ENCODE measurements around the gene TNFAIP3. TPM values are rescaled to one million over a fixed set of nuclear protein-coding genes. Genes with fewer than 3 reads are reported as not detected.

TNFAIP3 gene
- total RNA-seq, 2 donors from 2014 or later = 21.9 to 26.3 TPM

GRCh38 chr6:137861550-137862337 lies 5.3 kb upstream of the TNFAIP3 start:
- H3K9me3 ChIP-seq = no peaks in the 10 kb centered on the region
- H3K36me3 ChIP-seq = no peaks in the 10 kb centered on the region
- no peaks in the 10 kb centered on the region for H3K27me3 ChIP-seq (replicated peaks; ENCODE audit: insufficient read depth)
- peaks cover 4 to 11% of the 10 kb centered on the region in 2 donors for H3K4me1 ChIP-seq (ENCODE audit: control insufficient read depth in 1 of 2, low read depth in 2 of 2)
- H3K4me3 ChIP-seq = no peak overlapping the region
- no peak overlapping the region for H3K27ac ChIP-seq
- DNase-seq (ENCODE audit: low spot score) (no peak), ATAC-seq (ENCODE audit: insufficient number of reproducible peaks, low FRiP score, low read depth) (no peak)
- TF ChIP-seq CTCF (IDR thresholded peaks at IDR 0.05) = no peak

GRCh38 chr6:137862419-137863090 lies 4.5 kb upstream of the TNFAIP3 start:
- Histone ChIP-seq H3K27ac (no peak overlapping the region), H3K4me1 (ENCODE audit: control insufficient read depth in 1 of 2, low read depth in 2 of 2) (peaks cover 4 to 11% of the 10 kb centered on the region in 2 donors)
- no peak for ATAC-seq (ENCODE audit: insufficient number of reproducible peaks, low FRiP score, low read depth)

GRCh38 chr6:137863091-137863797 lies 3.8 kb upstream of the TNFAIP3 start:
- Histone ChIP-seq H3K4me1 (ENCODE audit: control insufficient read depth in 1 of 2, low read depth in 2 of 2) (peaks cover 4 to 11% of the 10 kb centered on the region in 2 donors), H3K4me3 (no peak overlapping the region), H3K27me3 (replicated peaks; ENCODE audit: insufficient read depth) (no peaks in the 10 kb centered on the region), H3K36me3 (no peaks in the 10 kb centered on the region), H3K27ac (no peak overlapping the region), H3K9me3 (no peaks in the 10 kb centered on the region)
- ATAC-seq (ENCODE audit: insufficient number of reproducible peaks, low FRiP score, low read depth) (no peak), DNase-seq (ENCODE audit: low spot score) (no peak)
- no peak for TF ChIP-seq CTCF (IDR thresholded peaks at IDR 0.05)

More at GRCh38 chr6:137862419-137863090, 4.5 kb upstream of the TNFAIP3 start:
- no peaks in the 10 kb centered on the region for H3K36me3 ChIP-seq
- no peak for DNase-seq (ENCODE audit: low spot score)
- TF ChIP-seq CTCF (IDR thresholded peaks at IDR 0.05) = no peak
- H3K27me3 ChIP-seq (replicated peaks; ENCODE audit: insufficient read depth) = no peaks in the 10 kb centered on the region
- H3K9me3 ChIP-seq = no peaks in the 10 kb centered on the region
- no peak overlapping the region for H3K4me3 ChIP-seq

- no peak for TF ChIP-seq CTCF (IDR thresholded peaks at IDR 0.05)
- Histone ChIP-seq H3K4me1 (ENCODE audit: control insufficient read depth in 1 of 2, low read depth in 2 of 2) (peaks cover 4 to 28% of the 10 kb centered on the region in 2 donors), H3K36me3 (no peaks in the 10 kb centered on the region), H3K9me3 (no peaks in the 10 kb centered on the region), H3K27me3 (replicated peaks; ENCODE audit: insufficient read depth) (no peaks in the 10 kb centered on the region), H3K4me3 (no peak overlapping the region), H3K27ac (no peak overlapping the region)
- no peak for ATAC-seq (ENCODE audit: insufficient number of reproducible peaks, low FRiP score, low read depth)
- DNase-seq (ENCODE audit: low spot score) = no peak
These were observed 2.1 kb upstream of the TNFAIP3 start for GRCh38 chr6:137864812-137865508.
